ENCODE measurements around the gene SMAD3. TPM values are rescaled to one million over a fixed set of nuclear protein-coding genes. Genes with fewer than 3 reads are reported as not detected.

The SMAD3 gene
- total RNA-seq, 1 donor = 67.8 TPM

DNA sequence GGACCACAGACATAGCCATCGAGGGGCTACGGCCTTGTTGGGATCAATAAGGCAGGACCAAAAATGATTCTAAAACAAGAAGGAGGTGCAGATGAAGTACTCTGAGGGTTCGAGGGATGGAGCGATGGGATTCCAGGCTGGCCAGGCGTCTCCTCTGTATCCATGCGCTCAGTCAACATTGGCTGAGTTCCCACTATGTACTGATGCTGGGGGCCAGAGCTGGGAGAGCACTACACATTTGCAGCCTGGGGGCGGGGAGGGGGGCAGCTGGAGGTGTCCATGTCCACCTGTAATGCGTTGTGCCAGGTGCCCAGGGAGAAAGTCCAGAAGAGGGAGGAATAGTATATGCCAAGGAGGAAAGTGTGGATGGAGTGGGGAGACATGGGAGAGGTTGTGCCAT lies 107.6 kb downstream of the SMAD3 start:
- no peak overlapping the region for H3K4me3 ChIP-seq (ENCODE audit: low read depth, low read length)
- TF ChIP-seq, protein P1, sequence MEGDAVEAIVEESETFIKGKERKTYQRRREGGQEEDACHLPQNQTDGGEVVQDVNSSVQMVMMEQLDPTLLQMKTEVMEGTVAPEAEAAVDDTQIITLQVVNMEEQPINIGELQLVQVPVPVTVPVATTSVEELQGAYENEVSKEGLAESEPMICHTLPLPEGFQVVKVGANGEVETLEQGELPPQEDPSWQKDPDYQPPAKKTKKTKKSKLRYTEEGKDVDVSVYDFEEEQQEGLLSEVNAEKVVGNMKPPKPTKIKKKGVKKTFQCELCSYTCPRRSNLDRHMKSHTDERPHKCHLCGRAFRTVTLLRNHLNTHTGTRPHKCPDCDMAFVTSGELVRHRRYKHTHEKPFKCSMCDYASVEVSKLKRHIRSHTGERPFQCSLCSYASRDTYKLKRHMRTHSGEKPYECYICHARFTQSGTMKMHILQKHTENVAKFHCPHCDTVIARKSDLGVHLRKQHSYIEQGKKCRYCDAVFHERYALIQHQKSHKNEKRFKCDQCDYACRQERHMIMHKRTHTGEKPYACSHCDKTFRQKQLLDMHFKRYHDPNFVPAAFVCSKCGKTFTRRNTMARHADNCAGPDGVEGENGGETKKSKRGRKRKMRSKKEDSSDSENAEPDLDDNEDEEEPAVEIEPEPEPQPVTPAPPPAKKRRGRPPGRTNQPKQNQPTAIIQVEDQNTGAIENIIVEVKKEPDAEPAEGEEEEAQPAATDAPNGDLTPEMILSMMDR (IDR thresholded peaks at IDR 0.05; ENCODE audit: insufficient read depth, low read depth, low read length) = no peak
- no peak for DNase-seq (ENCODE audit: low read depth)

DNA sequence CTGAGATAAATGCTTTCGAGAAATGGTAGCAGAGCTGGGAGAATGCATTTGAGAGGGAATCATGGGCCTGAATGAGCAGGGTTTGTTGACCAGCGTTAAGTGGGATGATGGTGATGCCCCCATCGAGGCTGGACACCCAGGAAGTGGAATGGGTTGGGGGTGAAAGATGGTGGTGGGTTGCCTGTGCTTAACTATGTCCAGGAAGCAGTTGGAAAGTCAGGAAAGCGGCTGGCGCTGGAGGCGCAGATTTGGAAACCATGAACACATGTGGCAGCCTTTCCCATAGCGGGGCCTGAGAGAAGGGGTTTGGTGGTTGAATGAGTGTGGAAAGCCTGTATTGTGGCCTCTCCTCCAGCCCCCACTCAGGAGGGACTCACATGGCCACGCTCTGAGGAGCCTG lies 108.4 kb downstream of the SMAD3 start:
- no peak for DNase-seq (ENCODE audit: low read depth)
- H3K4me3 ChIP-seq (ENCODE audit: low read depth, low read length) = no peak overlapping the region
- TF ChIP-seq, protein P1 (IDR thresholded peaks at IDR 0.05; ENCODE audit: insufficient read depth, low read depth, low read length) = no peak

- no peak for DNase-seq (ENCODE audit: low read depth)
- H3K4me3 ChIP-seq (ENCODE audit: low read depth, low read length) = no peak overlapping the region
- TF ChIP-seq, protein P1 (IDR thresholded peaks at IDR 0.05; ENCODE audit: insufficient read depth, low read depth, low read length) = no peak
Measured at GRCh38 chr15:67174446-67174845, 109.0 kb downstream of the SMAD3 start.

- H3K4me3 ChIP-seq (ENCODE audit: low read depth, low read length) = no peak overlapping the region
- TF ChIP-seq, protein P1 (IDR thresholded peaks at IDR 0.05; ENCODE audit: insufficient read depth, low read depth, low read length) = no peak
- peak; percentile 52 for DNase-seq (ENCODE audit: low read depth)
Measured at GRCh38 chr15:67174864-67175573, 109.6 kb downstream of the SMAD3 start.

GRCh38 chr15:67175643-67176071 lies 110.3 kb downstream of the SMAD3 start:
- TF ChIP-seq, protein P1 (IDR thresholded peaks at IDR 0.05; ENCODE audit: insufficient read depth, low read depth, low read length) = no peak
- no peak overlapping the region for H3K4me3 ChIP-seq (ENCODE audit: low read depth, low read length)
- DNase-seq (ENCODE audit: low read depth) = peak; percentile 96

DNA sequence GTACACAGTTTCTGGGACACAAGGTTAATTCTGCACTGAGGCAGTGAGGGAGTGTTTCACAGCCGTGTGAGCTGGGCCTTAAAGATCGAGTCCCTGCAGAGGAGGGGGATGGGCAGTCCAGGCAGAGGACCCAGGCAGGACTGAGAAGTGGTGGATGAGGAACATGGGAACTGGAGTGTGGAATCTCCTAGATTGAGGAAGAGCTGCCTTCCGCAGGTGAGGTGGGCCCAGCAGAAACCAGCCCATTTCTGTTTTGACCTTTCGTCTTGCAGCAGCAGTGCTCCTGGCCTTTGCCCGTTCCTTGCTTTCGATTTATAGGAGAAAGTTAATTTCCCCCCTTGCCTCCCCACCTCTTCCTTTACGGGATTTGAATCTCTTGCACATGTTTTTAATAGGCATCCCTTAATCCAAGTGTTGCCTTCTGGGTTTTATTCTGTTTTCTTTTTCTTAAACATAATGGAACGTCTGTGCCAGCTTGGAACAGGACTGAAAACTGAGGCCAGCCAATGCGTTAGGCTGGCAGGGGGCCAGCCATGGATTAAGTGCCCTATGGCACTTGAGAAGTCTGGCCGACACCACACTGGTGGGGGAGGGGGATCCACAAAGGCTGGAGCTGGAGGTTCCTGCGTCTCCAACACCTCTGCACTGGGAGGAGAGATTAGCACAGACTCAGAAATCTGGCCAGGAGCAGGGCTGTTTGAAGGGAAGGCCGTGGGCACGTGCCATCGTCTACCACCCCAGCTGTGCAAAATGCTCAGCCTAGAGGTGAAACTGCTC lies 111.0 kb downstream of the SMAD3 start:
- TF ChIP-seq, protein P1 (IDR thresholded peaks at IDR 0.05; ENCODE audit: insufficient read depth, low read depth, low read length) = no peak
- DNase-seq (ENCODE audit: low read depth) = peak; percentile 81

More for the DNA sequence above, 111.0 kb downstream of the SMAD3 start:
- H3K4me3 ChIP-seq (ENCODE audit: low read depth, low read length) = no peak overlapping the region
